ENCODE measurements around the gene NEK1. TPM values are rescaled to one million over a fixed set of nuclear protein-coding genes. Genes with fewer than 3 reads are reported as not detected.

Gene NEK1
- polyA plus RNA-seq, 1 donor (not counting 4 experiments of a cell fraction or from before 2014, with no cell fraction given), result 7.8 TPM

DNA sequence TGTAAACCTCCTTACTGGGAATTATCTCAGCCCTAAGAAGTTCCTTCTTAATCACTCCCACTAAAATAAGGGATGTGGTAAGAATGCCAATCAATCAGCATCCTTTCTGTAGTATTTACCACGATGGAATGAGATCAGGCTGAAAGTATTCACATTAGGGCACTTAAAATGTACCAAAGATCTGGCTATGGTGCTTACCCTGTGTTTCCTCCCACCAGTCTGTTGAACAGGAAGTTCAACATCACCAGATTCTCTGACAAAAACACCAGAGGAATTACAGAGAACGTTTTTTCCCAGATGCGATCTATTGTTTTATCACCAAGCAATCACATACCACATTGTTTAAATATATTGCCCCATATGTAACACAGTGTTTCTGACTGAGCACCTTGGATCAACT is 5.9 kb upstream of the NEK1 start:
- Histone ChIP-seq H3K27me3 (ENCODE audit: control insufficient read depth, extremely low read depth, insufficient read depth, low read length) (no peaks in the 10 kb centered on the region), H4K20me1 (ENCODE audit: control insufficient read depth, extremely low read depth, insufficient read depth, low read length) (no peaks in the 10 kb centered on the region), H3K9me1 (ENCODE audit: control insufficient read depth, extremely low read depth, insufficient read depth, low read length) (no peaks in the 10 kb centered on the region), H3K36me3 (ENCODE audit: control insufficient read depth in 2 of 2, extremely low read depth in 1 of 2, insufficient read depth in 2 of 2, low read length in 2 of 2) (no peaks in the 10 kb centered on the region), H3K4me3 (ENCODE audit: control insufficient read depth in 2 of 3, extremely low read depth in 1 of 3, insufficient read depth in 2 of 3, low read depth in 1 of 3, low read length in 3 of 3) (no peak overlapping the region), H2AFZ (ENCODE audit: control insufficient read depth, low read length) (peak overlapping the region; percentile 53), H3K9ac (ENCODE audit: control insufficient read depth, extremely low read depth, insufficient read depth, low read length) (no peak overlapping the region), H3K79me2 (ENCODE audit: control insufficient read depth, insufficient read depth, low read length) (peaks cover 24% of the 10 kb centered on the region), H3K27ac (ENCODE audit: control insufficient read depth, insufficient read depth, low read length) (no peak overlapping the region), H3K4me2 (ENCODE audit: control insufficient read depth, extremely low read depth, insufficient read depth, low read depth, low read length) (no peak overlapping the region), H3K9me3 (ENCODE audit: control insufficient read depth, low read depth, low read length) (no peaks in the 10 kb centered on the region), H3K4me1 (ENCODE audit: control insufficient read depth, extremely low read depth, insufficient read depth, low read length) (peaks cover 13% of the 10 kb centered on the region)
- TF ChIP-seq EZH2 (IDR thresholded peaks at IDR 0.05; ENCODE audit: low read length), result no peak
- TF ChIP-seq, protein P1, sequence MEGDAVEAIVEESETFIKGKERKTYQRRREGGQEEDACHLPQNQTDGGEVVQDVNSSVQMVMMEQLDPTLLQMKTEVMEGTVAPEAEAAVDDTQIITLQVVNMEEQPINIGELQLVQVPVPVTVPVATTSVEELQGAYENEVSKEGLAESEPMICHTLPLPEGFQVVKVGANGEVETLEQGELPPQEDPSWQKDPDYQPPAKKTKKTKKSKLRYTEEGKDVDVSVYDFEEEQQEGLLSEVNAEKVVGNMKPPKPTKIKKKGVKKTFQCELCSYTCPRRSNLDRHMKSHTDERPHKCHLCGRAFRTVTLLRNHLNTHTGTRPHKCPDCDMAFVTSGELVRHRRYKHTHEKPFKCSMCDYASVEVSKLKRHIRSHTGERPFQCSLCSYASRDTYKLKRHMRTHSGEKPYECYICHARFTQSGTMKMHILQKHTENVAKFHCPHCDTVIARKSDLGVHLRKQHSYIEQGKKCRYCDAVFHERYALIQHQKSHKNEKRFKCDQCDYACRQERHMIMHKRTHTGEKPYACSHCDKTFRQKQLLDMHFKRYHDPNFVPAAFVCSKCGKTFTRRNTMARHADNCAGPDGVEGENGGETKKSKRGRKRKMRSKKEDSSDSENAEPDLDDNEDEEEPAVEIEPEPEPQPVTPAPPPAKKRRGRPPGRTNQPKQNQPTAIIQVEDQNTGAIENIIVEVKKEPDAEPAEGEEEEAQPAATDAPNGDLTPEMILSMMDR (optimal IDR thresholded peaks at IDR 0.05 in 1 of 3, IDR thresholded peaks at IDR 0.05 in 1 of 3, conservative IDR thresholded peaks at IDR 0.05 in 1 of 3; ENCODE audit: extremely low read depth in 1 of 3, insufficient read depth in 2 of 3, low read length in 3 of 3), result no peak
- FAIRE-seq (no peak), DNase-seq (ENCODE audit: low read depth, low spot score) (no peak)
- dilution Hi-C loops (cut with MboI; ENCODE audit: extremely low pct_ligation_motif_present, low sequenced_read_pairs), result no loop called here

DNA sequence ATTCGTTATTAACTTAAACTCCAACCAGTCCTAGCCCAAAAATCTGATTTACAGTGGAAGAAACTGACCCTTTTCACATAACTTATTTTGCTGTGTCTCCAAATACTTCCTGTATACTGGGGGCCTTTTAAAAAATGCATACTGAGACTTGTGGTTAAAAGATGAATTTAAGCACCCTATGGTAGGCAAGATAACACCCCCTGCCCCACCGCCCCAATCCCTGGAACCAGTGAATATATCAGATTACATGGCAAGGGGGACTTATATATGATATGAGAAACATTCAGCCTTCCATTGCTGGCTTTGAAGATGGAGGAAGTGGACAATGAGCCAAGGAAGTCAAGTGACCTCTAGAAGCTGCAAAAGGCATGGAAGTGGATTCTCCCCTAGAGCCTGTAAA is 4.9 kb upstream of the NEK1 start:
- peaks cover 16% of the 10 kb centered on the region for H3K4me1 ChIP-seq (ENCODE audit: control insufficient read depth, extremely low read depth, insufficient read depth, low read length)
- peaks cover 18% of the 10 kb centered on the region for H3K79me2 ChIP-seq (ENCODE audit: control insufficient read depth, insufficient read depth, low read length)
- TF ChIP-seq, protein P1 (optimal IDR thresholded peaks at IDR 0.05 in 1 of 3, IDR thresholded peaks at IDR 0.05 in 1 of 3, conservative IDR thresholded peaks at IDR 0.05 in 1 of 3; ENCODE audit: extremely low read depth in 1 of 3, insufficient read depth in 2 of 3, low read length in 3 of 3), result no peak
- no peak for TF ChIP-seq EZH2 (IDR thresholded peaks at IDR 0.05; ENCODE audit: low read length)
- no peaks in the 10 kb centered on the region for H3K9me1 ChIP-seq (ENCODE audit: control insufficient read depth, extremely low read depth, insufficient read depth, low read length)
- no peak overlapping the region for H3K4me2 ChIP-seq (ENCODE audit: control insufficient read depth, extremely low read depth, insufficient read depth, low read depth, low read length)
- dilution Hi-C loops (cut with MboI; ENCODE audit: extremely low pct_ligation_motif_present, low sequenced_read_pairs), result no loop called here
- H3K27ac ChIP-seq (ENCODE audit: control insufficient read depth, insufficient read depth, low read length), result no peak overlapping the region
- no peaks in the 10 kb centered on the region for H3K36me3 ChIP-seq (ENCODE audit: control insufficient read depth in 2 of 2, extremely low read depth in 1 of 2, insufficient read depth in 2 of 2, low read length in 2 of 2)
- H4K20me1 ChIP-seq (ENCODE audit: control insufficient read depth, extremely low read depth, insufficient read depth, low read length), result no peaks in the 10 kb centered on the region
- no peak overlapping the region for H2AFZ ChIP-seq (ENCODE audit: control insufficient read depth, low read length)
- no peak for FAIRE-seq
- no peak overlapping the region for H3K9ac ChIP-seq (ENCODE audit: control insufficient read depth, extremely low read depth, insufficient read depth, low read length)
- H3K4me3 ChIP-seq (ENCODE audit: control insufficient read depth in 2 of 3, extremely low read depth in 1 of 3, insufficient read depth in 2 of 3, low read depth in 1 of 3, low read length in 3 of 3), result no peak overlapping the region
- H3K27me3 ChIP-seq (ENCODE audit: control insufficient read depth, extremely low read depth, insufficient read depth, low read length), result no peaks in the 10 kb centered on the region
- DNase-seq (ENCODE audit: low read depth, low spot score), result no peak
- no peaks in the 10 kb centered on the region for H3K9me3 ChIP-seq (ENCODE audit: control insufficient read depth, low read depth, low read length)

Measured in keratinocyte (primary cell).